HG03196 (cell line): ENCODE data around the gene ZNF618.

Source experiments
- ATAC-seq: cut with Tn5 transposase; IDR thresholded peaks from one replicate; pipeline ENCODE4 v1.9.1; 2021; ENCODE audit not compliant: unreplicated experiment

The ZNF618 gene

DNA sequence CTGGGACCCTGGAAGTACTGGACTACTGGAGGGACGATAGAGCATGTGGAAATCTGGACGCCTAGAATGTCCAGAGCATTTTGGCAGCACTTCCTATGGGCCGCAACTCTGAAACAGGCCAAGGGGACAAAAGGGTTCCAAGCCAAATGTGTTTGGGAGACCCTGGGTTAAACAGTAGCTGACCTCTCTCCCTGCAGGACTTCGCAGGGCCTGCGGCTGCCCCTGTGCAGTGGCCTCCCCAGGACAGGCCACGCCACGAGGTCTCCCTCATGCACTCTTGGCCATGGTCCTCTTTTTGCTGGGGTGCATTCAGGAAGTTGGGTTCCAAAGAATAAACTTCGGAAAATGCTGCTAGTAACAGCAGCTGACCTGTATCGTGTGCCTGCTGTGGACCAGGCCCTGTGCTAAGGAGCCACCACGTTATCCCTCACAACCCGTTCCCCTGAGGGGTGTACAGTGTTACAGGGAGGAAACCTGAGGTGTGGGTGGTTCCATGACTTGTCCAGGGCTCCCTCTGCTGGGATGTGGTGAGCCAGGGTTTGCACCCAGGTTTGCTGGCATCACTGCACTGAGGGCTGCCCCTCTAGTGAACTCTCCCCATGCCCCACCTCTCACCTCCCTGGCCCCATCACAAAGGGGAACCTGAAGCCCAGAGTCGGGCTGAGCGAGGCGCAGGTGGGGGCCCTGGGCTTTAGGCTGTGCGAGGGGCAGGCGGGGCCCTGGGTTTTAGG is 122.6 kb downstream of the ZNF618 start:
- no peak for ATAC-seq

DNA sequence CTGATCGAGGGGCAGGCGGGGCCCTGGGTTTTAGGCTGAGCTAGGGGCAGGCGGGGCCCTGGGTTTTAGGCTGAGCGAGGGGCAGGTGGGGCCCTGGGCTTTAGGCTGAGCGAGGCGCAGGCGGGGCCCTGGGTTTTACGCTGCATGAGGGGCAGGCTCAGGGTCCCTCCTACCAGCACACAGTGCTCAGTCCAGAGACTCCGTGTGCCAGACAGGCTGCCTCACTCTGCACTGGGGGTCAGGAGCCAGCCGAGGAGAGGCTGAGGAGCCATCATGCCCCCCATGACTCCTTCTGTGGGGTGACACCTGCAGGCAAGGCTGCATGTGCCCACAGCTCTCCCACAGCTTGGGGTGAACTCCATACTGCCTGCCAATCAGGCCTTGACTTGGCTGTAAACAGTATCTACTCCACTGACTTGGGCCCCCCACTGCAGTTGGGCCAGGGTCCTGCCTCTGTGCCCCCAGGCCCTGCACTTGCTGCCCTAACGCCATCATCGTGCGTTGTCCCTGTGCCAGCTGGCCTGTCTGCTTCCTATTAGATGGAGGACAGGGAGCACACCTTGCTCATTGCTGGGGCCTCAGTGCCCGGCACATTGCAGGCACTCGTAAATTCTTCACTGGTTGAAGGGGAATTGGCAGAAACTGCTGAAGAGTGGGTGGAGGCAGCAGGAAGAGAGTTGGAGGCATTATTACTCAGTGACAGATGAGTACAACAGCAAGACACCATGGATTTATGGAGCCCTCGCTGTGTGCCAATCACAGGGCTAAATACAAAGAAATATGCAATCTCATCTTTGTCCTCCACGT is 123.3 kb downstream of the ZNF618 start:
- ATAC-seq: no peak

DNA sequence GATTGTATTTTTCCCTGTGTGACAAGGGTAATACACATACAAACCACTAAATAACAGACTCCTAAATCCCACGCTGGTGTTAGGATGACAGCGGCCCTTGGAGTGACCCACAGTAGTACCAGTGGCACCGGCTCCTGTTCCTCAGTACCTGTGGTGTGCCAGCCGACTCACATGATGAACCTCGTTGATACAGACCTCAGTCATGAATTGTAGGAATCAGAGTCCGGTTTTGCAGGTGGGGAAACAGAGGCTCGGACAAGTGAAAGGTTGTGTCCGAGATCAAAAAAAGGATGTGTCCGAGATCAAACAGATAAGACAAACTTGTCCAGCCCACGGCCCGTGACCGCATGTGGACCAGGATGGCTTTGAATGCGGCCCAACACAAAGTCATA is 124.0 kb downstream of the ZNF618 start:
- no peak for ATAC-seq

DNA sequence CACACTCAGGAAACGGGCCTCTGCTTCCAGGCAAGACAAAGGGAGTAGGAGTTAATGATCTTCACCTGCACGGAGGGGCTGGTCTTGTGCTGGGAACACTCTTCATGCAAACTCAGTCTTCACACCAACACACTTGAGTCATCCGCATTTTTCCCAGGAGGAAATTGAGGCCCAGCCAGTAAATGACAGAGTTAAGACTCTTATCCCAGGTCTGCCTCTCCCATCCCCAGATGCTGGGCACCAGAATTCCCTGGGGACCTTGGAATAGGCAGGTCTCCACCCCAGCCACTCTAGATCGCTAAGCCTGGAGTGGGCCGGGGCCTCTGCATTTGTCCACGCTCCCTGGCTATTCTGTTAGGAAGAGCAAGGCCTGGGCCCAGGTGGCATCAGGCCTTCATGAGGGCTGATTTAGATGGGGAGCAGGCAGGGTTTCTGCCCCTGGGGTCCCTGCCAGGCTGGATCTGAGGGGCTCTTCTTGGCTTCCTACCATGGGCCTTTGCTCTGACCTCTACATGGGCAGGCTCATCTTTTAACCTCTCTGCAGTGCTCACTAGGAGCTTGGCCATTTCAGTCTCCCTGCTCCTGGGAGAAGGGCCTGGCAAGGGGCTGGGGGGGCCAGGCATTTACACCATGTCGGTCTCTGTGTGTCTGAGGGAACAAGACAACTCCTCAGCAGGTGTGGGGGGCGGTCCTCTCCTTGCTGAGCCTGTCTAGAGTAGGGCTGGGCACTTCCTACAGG is 124.7 kb downstream of the ZNF618 start:
- ATAC-seq: no peak

DNA sequence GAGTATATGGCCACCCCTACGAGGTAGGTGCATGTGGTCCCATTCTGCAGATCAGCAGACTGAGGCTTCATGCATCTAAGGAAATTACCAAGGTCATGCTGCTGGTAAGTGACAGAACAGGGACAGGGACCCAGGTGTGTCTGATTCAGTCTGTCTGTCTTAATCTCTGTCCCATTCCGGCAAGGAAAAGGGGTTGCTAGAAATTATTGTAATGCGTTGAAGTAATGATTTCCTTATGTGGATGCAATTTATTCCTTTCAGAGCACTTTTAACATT is 125.2 kb downstream of the ZNF618 start:
- ATAC-seq: no peak

DNA sequence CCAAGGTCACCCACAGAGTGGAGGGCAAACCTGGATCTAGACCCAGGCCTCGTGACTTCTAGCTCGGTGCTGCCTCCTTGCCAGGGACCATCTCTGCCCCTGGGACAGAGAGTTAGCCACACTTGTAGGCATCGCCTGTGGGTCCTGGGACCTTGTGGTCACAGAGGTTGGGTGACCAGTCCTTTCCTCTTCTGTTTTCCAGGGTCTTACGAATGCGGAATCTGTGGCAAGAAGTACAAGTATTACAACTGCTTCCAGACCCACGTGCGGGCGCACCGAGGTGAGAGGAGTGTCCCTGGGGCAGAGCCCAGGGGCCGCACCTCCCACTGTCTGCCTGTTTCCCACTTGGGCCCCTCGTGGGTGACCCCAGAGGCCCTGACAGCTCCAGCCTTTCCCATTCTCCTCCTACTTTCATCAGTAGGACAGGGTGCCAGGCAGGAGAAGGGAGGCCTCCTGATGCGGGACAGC is 125.7 kb downstream of the ZNF618 start:
- ATAC-seq: no peak

DNA sequence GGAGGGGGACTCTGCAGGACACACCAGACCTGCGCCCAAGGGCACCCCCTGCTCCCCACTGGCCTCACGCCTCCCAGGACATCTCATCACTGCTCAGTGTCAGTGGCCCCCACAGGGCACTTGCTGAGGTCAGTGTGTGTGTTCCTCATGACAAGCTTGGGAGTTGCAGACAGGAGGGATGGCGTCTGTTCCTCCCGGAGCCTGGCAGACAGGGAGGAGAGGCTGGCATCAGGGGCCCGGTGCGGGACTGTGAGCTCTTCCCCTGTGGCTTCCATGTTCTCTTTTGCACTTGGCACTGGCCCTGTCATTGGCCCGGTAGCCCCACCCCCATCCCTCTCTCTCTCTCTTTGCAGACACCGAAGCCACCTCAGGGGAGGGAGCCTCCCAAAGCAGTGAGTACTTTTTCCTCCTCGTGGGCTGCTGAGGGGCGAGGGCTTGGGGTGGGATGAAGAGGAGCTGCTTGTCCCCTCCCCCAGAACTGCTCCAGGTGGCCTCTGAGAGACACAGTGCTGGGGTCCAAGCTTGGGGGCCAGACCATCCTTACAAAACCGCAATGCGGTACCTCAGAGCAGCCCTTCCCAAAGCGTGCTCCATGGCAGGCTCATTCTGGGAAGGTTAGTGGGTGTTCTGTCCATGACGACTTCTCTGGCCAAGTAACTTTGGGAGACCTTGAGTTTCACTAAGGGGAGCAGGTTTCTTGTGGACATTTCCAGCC is 126.3 kb downstream of the ZNF618 start:
- no peak for ATAC-seq

DNA sequence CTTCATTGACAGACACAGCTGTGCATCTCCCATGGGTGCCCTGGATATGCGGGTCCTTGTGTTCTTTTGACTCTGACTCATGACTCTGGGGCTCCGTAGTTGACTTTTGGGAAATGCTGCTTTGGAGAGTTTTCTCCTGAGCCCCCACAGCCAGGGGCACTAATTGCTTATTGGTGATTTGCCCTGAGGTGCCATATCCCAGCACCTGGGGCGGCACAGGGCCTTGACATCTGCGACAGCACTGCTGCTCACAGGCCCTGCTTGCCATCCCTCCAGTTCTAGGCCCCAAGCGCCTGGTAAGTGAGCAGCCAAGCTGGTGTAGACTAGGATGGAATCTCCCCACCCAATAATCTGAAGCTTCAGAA is 126.9 kb downstream of the ZNF618 start:
- ATAC-seq: no peak

DNA sequence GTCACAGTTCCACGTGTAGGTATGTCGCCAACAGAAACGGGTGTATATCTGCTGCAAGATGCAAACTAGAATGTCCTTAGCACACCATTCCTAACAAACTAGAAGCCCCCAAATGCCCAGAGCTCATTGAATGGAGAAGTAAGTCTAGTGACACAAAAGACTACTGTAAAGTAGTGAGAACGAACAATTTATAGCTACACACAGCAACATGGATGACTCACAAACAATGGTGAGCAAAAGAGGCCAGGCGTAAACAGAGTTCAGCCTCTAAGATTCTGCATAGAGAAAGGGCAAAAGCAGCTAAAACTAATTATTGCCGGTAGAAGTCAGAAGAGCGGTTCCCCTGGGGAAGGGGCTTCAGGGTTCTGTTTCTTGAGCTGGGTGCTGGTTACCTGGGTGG is 127.2 kb downstream of the ZNF618 start:
- no peak for ATAC-seq

DNA sequence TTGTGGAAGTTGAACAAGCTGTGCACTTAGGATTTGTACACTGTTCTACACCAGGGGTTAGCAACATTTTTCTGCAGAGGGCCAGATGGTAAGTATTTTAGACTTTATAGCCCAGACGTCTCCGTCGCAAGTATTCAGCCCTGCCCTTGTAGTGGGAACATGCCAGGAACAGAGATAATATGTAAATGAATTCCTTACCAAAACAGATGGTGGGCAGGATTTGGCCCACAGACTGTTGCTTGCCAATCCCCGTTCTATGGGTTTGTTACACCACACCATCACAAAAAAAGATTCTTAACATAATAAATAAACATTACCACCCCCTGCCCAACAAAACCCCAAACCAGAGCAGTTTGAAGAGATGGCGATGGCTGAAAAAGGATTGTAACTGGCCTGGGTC is 127.6 kb downstream of the ZNF618 start:
- ATAC-seq: no peak

DNA sequence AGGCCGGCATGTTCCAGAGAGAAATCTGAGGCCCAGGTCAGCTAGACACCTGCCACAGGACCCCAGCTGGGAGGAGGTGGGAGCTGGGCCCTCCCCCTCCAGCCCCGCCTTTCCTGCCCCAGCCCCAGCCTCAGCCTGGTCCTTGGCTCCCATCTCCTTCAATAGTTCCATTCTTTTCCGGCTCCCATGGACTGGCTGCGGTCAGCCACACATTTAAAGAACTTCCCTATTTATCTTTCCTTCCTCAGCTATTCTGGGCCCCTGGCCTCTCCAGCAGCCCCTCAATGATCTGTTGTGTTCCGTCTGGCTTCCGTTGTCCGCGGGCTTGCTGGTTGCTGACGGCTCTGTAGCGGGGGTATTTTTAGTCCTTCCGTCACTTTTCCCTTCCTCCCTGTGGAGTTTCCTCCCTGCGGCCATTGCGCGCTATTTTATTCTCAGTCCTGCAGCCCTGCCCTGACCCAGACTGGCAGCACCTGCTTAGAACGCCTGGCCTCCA is 128.2 kb downstream of the ZNF618 start:
- ATAC-seq: no peak

DNA sequence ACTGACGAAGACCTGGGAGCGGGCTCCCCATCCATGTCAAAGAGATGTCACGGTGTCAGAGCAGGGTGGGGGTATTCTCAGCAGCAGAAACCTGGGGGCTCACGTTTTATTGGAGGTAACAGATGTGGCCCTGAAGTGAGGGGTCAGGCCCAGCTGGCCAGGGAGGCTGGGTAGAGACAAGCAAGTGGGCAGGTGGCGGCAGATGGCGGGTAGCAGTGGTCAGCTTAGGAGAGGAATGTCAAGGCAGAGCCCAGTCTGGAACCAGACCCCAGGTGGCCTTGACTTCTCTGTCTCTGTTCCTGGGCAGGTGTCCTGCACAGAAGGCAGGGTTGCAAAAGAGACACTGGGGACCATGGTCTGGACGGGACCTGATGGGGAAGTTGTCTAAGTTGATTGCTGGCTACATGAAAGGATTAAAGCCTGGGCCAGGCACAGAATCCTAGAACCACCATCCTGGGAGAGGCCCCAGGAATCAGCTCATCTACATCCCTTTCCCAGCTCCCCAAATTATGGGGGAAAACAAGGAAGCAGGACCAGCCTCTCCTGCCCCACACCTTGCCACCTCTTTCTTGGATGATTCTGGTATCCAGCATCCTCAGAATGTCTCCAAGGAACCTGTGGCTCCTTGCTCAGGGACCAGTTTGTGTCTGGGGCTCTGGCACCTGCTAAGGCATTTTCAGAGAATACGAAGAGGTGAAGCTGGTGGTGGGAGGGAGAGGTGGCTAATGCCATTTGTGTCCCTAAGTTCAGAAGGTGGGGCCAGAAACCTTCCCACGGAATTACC is 129.5 kb downstream of the ZNF618 start:
- no peak for ATAC-seq

DNA sequence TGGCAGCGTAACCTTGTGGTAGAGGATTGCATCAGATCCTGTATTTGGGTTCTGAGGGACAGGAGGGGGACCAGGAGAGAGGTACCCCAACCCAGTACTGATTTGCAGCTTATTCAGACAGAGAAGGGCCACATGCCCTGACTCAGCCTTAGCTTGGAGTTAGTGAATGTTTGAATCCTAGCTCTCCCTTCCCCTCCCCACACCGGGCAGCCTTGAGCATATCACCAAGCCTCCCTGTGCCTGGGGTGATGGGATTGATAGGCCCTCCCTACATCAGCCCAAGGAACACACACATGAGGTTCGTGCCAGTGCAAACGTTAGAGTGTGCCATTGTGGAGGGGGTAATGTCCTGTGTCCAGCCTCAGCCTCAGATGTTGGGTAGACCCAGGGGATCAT is 130.0 kb downstream of the ZNF618 start:
- no peak for ATAC-seq

DNA sequence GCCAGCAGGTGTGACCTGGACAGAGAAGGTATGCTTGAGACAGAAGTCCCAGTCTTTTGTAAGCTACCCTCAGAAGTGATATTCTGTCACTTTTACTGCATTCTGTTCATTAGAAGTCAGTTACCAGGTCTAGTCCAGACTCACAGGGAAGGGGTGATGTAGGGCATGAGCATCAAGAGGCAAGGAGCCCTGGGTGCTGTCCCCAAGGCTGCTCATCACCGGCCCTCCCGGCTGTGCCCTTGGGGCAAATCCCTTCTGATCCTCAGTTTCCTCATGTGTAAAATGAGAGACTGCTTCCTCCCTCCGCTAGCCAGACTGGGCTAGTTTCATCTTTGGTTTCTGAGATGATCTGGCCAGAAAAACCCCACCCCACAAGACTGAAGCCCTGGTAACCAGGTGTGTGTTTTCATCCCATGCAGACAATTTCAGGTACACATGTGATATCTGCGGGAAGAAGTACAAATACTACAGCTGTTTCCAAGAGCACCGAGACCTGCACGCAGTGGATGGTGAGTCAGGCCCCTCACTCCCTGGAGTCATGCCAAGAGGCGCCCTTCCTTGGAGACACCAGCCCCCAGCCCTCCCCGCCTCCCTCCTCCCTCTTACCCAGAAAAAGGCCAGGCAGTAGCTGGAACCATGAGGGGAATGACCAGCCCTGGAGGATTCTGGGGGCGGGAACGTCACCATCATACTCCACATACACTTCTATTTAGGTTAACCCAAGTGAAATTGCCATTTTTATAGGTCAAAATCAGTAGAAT is 131.0 kb downstream of the ZNF618 start:
- ATAC-seq: no peak

DNA sequence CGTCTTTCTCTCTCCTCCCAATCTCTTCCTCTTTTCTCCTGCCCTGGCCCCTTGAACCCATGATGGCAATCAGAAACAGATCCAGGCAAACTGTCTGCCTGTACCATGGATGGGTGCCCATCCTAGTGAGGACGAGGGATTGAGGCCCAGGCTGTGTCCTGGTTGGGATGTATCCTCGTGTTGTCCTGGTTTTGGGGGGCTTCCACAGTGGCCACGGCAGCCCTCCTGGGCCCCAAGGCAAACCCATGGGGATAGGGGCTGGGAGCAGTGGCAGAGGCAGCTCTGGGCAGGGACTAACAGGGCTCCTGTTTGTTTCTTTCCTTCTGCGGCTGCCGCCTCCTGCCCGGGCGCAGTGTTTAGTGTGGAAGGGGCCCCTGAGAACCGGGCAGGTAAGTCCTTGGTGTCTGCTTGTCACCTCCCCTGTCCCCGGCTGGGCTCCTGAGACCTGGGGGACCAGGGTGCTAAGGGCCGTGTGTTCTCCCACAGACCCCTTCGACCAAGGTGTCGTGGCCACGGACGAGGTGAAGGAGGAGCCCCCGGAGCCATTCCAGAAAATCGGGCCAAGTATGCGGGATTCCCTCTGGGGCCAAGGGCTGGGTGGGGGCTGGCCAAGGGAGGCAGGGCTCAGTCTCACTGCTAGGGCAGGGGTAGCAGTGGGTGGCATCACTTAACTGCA is 132.0 kb downstream of the ZNF618 start:
- no peak for ATAC-seq

DNA sequence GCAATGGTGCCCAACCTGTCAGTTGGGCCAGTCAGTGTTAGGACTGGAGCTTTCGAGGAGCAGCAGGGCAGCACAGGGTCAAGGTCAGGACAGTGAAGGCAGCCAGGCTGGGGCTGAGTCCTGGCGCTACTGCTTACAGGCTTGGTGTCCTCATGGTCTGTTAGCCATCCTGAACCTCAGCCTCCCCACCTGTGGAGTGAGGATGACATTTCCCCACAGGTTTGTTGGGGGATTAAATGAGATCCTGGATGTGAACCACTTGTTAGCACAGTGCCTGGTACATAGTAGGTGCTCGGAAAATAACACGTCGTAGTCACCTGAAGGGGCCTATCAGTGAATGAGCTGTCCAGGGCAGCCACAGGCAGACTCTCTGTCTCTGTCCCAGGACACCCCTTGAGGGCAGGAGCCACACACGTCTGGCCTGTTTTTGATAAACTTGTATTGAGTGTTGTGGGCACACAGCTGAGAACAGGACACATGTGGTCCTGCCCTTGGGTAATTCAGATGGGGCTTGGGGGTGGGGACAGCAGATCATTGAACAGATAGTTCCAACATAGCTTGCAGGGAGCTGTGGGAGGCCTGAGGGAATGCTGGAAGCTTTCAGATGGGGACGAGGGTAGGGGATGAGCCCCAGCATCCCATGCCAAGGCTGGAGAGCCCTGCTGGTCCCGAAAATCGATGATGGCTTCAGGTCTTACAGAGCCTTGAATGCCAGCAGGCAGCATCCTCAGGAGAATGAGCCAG is 132.7 kb downstream of the ZNF618 start:
- ATAC-seq: no peak

DNA sequence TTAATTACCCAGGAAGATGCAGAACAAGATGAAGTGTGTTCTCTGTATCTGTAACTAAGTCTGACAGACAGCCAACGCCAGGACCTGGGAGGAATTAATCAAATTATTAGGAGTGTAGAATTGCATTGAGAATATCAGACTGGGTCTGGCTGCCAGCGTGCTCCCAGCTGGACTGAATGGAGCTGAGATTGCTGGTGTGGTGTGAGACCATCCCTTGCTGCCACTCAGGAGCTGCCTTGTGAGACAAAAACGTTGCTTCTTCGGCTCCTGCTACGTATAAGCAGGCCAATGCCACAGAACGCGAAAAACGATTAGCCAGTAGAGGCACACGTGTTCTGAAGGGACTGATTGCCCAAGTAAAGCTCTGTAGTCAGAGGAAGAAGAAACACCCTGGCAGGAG is 135.2 kb downstream of the ZNF618 start:
- no peak for ATAC-seq

DNA sequence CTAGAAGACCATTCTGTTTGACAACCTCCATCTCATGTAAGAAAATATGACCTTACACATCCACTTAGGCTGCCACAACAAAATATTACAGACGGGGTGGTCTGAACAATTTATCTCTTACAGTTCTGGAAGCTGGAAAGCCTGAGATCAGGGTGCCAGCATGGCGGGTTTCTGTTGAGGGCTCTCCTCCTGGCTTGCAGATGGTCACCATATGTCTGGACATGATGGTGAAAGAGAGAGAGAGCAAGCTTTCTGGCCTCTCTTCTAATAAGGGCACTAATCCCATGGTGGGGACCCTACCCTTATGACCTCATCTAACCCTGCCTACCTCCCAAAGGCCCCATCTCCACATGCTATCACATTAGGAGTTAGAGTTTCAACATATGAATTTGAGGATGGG is 136.0 kb downstream of the ZNF618 start:
- no peak for ATAC-seq

DNA sequence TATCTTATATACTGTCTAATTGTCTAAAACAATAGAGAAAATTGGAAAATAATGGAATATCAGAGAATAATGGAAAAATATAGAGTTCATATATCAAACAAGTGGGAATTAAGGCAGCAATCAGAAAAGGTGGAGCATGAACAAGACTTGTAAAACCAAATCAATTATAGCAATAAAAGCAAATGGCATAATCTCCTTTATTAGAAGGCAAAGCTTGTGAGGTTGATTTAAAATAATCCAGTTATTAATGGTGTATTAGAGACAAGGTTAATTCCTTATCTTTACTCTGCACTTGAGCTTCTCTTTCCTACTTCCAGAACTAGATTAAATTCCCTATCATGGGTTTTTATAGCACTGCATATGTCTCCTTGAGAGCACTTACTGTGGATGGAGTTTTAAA is 137.9 kb downstream of the ZNF618 start:
- ATAC-seq: no peak
